Measurements from ENCODE around the gene UGT1A10.

The UGT1A10 gene

DNA sequence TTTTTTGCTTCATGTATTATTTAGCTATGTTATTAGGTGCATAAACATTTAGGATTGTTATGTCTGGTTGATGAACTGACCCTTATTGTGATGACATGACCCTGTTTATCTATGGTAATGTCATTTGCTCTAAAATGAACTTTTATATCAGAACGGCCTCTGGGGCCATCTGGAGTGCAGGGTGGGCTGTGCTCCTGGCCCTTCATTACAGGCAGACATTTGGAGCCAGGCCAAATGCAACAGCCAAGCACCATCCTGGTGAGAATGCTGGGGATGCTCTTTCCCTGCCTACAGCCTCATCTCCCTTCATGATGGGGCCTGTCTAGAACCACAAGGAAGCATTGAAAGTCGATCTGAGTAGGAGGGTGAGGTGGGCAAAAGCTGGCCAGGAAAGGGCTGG is 180.1 kb downstream of the UGT1A10 start:
- no peak for DNase-seq (ENCODE audit: low read depth)
- H3K4me3 ChIP-seq (ENCODE audit: low read length), result no peak overlapping the region
- TF ChIP-seq, protein P1, sequence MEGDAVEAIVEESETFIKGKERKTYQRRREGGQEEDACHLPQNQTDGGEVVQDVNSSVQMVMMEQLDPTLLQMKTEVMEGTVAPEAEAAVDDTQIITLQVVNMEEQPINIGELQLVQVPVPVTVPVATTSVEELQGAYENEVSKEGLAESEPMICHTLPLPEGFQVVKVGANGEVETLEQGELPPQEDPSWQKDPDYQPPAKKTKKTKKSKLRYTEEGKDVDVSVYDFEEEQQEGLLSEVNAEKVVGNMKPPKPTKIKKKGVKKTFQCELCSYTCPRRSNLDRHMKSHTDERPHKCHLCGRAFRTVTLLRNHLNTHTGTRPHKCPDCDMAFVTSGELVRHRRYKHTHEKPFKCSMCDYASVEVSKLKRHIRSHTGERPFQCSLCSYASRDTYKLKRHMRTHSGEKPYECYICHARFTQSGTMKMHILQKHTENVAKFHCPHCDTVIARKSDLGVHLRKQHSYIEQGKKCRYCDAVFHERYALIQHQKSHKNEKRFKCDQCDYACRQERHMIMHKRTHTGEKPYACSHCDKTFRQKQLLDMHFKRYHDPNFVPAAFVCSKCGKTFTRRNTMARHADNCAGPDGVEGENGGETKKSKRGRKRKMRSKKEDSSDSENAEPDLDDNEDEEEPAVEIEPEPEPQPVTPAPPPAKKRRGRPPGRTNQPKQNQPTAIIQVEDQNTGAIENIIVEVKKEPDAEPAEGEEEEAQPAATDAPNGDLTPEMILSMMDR (conservative IDR thresholded peaks at IDR 0.05; ENCODE audit: low read length), result no peak

DNA sequence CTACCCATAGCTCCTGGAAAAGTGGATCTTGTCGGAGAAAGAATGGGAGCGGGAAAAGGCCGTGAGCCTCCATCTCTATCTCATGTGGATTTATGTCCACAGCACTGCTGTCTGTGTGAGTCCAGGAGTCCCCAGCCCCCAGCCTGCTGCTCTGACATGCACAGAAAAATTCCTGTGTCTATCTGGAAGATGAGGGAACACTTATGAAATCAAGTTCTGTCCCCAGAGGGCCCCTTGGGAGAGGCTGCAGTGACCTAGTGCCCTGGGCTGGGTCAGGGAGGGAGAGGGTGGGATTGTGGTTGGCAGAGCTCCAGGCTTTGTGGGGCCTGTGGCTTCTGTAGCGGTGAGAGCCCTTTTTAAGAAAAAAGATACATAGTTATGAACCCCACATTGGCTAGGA is 180.5 kb downstream of the UGT1A10 start:
- no peak for DNase-seq (ENCODE audit: low read depth)
- H3K4me3 ChIP-seq (ENCODE audit: low read length), result no peak overlapping the region
- TF ChIP-seq, protein P1 (conservative IDR thresholded peaks at IDR 0.05; ENCODE audit: low read length), result no peak

DNA sequence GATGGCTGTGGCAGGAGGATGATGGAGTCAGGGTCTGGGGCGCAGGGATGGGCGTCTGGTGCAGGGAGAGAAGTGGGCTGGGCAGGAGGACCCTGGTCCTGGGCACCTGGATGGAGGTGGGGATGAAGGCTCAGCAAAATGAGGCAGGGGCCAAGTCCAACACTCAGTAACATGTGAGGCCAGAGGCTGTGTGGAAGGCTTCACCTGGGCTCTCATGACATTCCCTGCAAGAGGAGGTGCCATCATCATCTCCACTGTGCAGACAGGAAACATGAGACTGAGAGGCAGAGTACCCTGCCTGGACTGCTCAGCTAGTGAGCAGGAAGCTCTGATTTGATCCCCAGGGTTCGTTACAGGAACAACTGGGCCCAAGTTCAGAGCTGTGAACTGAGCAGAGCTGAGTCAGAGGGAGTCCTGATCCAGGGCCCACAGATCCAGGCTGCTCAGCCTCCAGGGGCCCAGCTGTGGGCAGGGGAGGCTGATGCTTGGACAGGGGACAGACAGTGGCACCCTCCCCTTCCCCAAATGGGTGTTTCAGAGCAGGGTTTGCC is 181.2 kb downstream of the UGT1A10 start:
- H3K4me3 ChIP-seq (ENCODE audit: low read length), result no peak overlapping the region
- TF ChIP-seq, protein P1 (conservative IDR thresholded peaks at IDR 0.05; ENCODE audit: low read length), result no peak
- no peak for DNase-seq (ENCODE audit: low read depth)

DNA sequence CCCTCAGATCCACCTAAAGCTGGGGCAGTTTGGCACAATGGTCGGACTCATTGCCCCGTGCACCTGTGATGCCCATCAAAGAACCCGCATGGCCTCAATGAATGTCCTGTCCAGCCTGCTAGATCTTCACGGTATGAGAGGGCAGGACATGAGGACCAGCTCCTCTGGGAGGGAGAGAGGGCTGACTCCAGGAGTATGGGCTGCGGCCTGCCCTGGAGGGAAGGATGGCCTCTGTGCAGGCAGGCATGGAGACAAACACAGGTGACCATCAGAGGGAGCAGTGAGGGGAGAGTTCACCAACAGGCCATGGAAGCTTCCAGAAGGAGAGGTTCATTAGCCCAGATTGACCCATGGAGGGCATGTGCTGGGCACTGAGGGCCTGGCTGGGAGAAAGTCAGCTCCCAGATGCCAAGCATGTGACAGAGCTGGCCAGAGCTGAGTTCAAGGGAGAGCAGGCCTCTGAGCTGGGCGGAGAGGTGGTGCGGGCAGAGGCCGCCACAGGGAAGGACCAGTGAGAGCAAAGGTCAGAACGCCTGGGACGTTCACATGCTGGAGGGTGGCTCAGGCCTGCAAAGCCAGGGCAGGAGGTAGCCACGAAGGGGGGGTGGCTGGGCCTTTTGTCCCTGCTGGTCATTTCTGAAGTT is 181.9 kb downstream of the UGT1A10 start:
- TF ChIP-seq, protein P1 (conservative IDR thresholded peaks at IDR 0.05; ENCODE audit: low read length), result no peak
- no peak for DNase-seq (ENCODE audit: low read depth)

DNA sequence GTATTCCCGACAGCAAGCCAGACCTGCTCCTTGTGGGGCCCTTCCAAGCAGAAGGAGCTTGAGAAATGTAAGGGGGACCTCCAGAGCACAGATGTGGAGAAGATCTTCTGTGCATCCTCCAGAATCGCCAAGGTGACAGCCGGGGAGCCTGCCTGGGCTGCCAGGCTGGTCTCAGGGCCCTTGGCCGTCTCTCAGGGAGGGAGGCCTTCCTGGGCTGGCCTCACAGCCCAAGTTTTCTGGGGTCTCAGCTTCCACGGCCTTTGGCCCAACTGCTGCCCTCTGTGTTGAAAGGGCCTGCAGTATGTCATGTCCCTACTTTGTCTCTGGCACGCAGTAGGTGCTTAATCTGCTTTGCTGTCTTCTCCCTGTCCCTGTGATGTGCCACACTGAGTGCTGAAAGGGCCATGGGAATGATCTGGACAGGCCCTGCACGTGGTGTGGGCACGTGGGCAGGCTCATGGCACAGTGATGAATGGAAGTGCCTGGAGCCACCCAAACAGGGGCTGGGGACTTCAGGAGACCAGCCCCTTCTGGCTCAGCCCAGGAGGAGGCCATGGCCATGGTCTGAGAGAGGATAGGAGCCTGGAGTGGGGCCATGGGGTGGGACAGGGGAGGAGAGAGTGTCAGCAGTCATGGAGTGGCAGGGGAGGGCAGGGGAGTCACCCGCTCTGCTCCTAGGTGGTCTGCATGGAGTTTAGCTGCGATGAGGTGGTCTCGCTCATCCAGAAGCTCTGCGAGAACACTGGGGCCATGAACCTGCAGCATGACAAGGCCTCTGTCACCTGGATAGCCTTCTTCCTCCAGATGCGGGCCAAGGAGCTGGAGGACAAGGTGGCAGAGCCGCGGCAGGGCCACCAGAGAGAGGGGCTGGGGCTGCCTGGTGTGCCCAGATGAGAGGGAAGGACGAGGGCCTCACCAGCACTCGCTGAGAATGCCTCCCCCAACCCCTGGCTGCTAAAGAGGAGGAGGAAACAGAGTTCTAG is 182.7 kb downstream of the UGT1A10 start:
- no peak overlapping the region for H3K4me3 ChIP-seq (ENCODE audit: low read length)
- DNase-seq (ENCODE audit: low read depth), result no peak
- TF ChIP-seq, protein P1 (conservative IDR thresholded peaks at IDR 0.05; ENCODE audit: low read length), result no peak

More for the DNA sequence above, 181.9 kb downstream of the UGT1A10 start:
- H3K4me3 ChIP-seq (ENCODE audit: low read length), result no peak overlapping the region

DNA sequence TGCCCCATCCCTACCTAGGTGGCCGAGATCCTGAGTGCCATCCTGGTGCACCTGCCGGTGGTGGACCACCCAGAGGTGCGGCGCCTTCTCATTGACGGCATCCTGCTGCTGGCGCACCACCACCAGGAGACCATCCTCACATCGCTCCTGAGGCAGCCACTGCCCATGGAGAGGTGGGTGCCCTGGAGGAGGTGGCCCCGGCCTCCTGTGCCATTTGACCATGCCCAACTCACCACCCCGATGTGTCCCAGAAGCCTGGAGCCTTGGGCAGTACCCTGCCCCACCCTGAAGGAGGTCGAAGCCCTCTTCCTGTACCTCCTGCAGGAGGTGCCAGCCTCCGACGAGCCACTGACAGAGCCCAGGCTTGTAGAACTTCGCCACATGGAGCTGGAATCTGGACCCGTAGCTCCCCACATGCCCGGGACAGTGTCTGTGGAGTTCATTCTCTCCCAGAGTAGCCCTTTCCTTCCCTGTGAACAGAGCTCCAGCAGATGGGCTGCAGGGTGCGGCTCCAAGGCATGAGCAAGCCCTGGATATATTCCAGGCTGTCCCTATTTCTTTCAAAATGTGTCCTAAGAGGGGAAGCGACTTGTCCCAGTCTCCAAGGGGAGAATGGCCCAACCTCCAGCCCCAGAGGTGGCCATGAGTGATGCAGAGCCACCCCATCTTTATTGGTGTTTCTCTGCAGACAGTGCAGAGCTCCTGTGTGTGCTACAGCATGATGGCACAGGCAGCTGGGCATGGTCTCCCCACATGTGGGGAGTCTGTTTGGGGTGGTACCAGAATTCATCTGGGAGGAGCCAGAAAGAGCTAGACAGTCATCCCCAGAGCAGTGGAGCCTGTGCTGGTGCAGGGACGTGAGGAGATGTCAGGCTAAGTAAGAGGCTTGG is 183.9 kb downstream of the UGT1A10 start:
- DNase-seq (ENCODE audit: low read depth), result no peak
- TF ChIP-seq, protein P1 (conservative IDR thresholded peaks at IDR 0.05; ENCODE audit: low read length), result no peak
- H3K4me3 ChIP-seq (ENCODE audit: low read length), result no peak overlapping the region

All from AG10803 (cell line).